ENCODE data around the gene WDR89.

DNA sequence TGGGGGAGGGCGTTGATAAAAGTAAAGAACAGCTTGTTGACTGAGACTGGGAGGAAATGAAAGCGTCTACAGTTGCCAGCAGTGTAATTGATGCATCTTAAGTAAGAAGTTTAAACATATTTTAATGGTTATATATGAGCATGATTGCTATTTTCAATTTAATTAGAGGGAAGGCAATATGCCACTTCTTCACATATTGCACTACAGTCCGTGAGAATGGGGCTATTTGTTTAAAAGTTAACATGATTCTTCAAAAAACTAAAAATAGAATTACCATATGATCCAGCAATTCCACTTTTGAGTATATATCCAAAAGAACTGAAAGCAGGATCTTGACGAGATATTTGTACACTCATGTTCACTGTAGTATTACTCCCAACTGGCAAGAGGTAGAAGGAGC, 60.2 kb downstream of the WDR89 start:
- TF ChIP-seq, protein P1, sequence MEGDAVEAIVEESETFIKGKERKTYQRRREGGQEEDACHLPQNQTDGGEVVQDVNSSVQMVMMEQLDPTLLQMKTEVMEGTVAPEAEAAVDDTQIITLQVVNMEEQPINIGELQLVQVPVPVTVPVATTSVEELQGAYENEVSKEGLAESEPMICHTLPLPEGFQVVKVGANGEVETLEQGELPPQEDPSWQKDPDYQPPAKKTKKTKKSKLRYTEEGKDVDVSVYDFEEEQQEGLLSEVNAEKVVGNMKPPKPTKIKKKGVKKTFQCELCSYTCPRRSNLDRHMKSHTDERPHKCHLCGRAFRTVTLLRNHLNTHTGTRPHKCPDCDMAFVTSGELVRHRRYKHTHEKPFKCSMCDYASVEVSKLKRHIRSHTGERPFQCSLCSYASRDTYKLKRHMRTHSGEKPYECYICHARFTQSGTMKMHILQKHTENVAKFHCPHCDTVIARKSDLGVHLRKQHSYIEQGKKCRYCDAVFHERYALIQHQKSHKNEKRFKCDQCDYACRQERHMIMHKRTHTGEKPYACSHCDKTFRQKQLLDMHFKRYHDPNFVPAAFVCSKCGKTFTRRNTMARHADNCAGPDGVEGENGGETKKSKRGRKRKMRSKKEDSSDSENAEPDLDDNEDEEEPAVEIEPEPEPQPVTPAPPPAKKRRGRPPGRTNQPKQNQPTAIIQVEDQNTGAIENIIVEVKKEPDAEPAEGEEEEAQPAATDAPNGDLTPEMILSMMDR (conservative IDR thresholded peaks at IDR 0.05; ENCODE audit: low read length): no peak
- TF ChIP-seq EZH2phosphoT487 (IDR thresholded peaks at IDR 0.05; ENCODE audit: borderline replicate concordance, low read depth, low read length): no peak
